Activated naive CD4-positive, alpha-beta T cell treated with anti-CD3 and anti-CD28 coated beads, Interleukin-2, amount 50 U/mL, for 72 hours (primary cell): ENCODE data around the gene ANO7. TPM values are rescaled to one million over a fixed set of nuclear protein-coding genes. Genes with fewer than 3 reads are reported as not detected.

ENCODE experiments used
- ATAC-seq, 2 donors: fragments of 150-1000 bp; cut with Tn5 transposase; 2 replicates each; pipeline ENCODE4 v1.10.0; 2021; ENCODE audit warnings: mild to moderate bottlenecking in 2 of 2, moderate library complexity in 2 of 2
- DNase-seq, 2 donors: peaks; one replicate each; pipeline ENCODE4 v3.0.0; 2021 to 2022; ENCODE audit warnings: low spot score in 2 of 2
- H3K27ac Mint-ChIP-seq, 2 donors: one replicate each; pipeline ENCODE4 v1.8.0; 2022; ENCODE audit warnings: mild to moderate bottlenecking in 2 of 2, mixed read lengths in 2 of 2
- H3K36me3 Mint-ChIP-seq, 2 donors: one replicate each; pipeline ENCODE4 v1.8.0; 2022; ENCODE audit warnings: mixed read lengths in 2 of 2
- H3K9me3 Mint-ChIP-seq, 2 donors: one replicate each; pipeline ENCODE4 v1.8.0; 2022; ENCODE audit warnings: mixed read lengths in 2 of 2
- total RNA-seq, 2 donors: library from RNA; stranded (reverse); gene quantifications; one replicate each; pipeline ENCODE4 v1.2.3, GENCODE V29; 2022

The ANO7 gene, protein sequence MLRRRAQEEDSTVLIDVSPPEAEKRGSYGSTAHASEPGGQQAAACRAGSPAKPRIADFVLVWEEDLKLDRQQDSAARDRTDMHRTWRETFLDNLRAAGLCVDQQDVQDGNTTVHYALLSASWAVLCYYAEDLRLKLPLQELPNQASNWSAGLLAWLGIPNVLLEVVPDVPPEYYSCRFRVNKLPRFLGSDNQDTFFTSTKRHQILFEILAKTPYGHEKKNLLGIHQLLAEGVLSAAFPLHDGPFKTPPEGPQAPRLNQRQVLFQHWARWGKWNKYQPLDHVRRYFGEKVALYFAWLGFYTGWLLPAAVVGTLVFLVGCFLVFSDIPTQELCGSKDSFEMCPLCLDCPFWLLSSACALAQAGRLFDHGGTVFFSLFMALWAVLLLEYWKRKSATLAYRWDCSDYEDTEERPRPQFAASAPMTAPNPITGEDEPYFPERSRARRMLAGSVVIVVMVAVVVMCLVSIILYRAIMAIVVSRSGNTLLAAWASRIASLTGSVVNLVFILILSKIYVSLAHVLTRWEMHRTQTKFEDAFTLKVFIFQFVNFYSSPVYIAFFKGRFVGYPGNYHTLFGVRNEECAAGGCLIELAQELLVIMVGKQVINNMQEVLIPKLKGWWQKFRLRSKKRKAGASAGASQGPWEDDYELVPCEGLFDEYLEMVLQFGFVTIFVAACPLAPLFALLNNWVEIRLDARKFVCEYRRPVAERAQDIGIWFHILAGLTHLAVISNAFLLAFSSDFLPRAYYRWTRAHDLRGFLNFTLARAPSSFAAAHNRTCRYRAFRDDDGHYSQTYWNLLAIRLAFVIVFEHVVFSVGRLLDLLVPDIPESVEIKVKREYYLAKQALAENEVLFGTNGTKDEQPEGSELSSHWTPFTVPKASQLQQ
- total RNA-seq: 1 to 10 TPM in 1 of 2 donors, under 1 TPM in 1; 0.27 to 5.3 TPM

GRCh38 chr2:241188361-241189092, at the start of gene ANO7:
ANO7 (plus strand) TSS chr2:241188677; CDS start chr2:241190064, 1,387 bp downstream.
- Mint-ChIP-seq H3K9me3 (no peaks in the 10 kb centered on the region), H3K36me3 (no peaks in the 10 kb centered on the region), H3K27ac (no peak within 1 kb of the TSS)
- DNase-seq (no peak), ATAC-seq (peak in 1 of 2 donors; percentile 29)

DNA sequence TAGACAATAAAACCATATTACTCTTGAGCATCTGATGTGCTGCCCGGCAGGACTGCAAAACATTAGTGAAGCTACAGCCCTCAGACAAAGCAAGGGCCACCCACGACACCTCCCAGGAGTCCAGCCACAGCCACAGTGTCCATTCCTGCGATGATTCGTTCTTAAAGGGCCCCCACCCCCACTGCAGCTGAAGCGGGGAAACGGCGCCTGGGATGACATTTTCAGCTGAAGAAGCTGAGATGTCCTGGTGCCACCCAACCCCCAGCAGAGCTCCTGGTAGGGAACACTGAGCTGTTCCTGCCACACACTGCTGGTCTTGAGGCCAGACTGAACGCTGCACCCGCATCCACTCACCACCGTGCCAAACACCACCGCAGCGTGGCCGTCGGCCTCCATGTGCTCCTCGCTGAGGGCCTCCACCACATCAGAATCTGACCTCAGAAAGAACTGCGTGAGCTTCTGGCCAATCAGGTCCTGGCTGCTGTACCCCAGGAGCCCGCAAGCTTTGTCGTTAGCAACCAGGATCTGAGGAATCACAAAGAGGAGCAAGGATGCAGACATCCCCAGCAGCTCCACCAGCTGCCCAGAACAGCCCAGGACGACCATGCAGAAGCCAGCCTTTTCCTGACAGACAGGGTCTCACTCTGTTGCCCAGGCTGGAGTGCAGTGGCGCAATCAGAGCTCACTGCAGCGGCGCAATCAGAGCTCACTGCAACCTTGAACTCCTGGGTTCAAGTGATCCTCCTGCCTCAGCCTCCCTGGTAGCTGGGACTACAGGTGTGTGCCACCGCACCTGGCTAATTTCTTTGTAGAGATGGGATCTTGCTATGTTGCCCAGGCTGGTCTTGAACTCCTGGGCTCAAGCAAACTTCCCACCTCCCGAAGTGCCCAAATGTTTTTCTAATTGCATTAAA, 48.7 kb upstream of the ANO7 start:
- DNase-seq (no peak), ATAC-seq (no peak)
- Mint-ChIP-seq H3K36me3 (peaks cover 7 to 10% of the 10 kb centered on the region in 2 donors), H3K9me3 (no peaks in the 10 kb centered on the region), H3K27ac (no peak overlapping the region)

GRCh38 chr2:241140445-241140840, 48.0 kb upstream of the ANO7 start:
- H3K27ac Mint-ChIP-seq: no peak overlapping the region
- DNase-seq: no peak
- peaks cover 7 to 10% of the 10 kb centered on the region in 2 donors for H3K36me3 Mint-ChIP-seq
- no peak for ATAC-seq
- H3K9me3 Mint-ChIP-seq: no peaks in the 10 kb centered on the region

GRCh38 chr2:241141214-241141770, 47.2 kb upstream of the ANO7 start:
- DNase-seq (no peak), ATAC-seq (no peak)
- peak overlapping the region in 1 of 2 donors; percentile 72 for H3K27ac Mint-ChIP-seq
- peaks cover 7 to 10% of the 10 kb centered on the region in 2 donors for H3K36me3 Mint-ChIP-seq
- no peaks in the 10 kb centered on the region for H3K9me3 Mint-ChIP-seq

- H3K9me3 Mint-ChIP-seq: no peaks in the 10 kb centered on the region
- peaks cover 7 to 10% of the 10 kb centered on the region in 2 donors for H3K36me3 Mint-ChIP-seq
- DNase-seq (no peak), ATAC-seq (no peak)
- H3K27ac Mint-ChIP-seq: peak overlapping the region in 1 of 2 donors; percentile 85
Measured at GRCh38 chr2:241142063-241142462, 46.4 kb upstream of the ANO7 start.

DNA sequence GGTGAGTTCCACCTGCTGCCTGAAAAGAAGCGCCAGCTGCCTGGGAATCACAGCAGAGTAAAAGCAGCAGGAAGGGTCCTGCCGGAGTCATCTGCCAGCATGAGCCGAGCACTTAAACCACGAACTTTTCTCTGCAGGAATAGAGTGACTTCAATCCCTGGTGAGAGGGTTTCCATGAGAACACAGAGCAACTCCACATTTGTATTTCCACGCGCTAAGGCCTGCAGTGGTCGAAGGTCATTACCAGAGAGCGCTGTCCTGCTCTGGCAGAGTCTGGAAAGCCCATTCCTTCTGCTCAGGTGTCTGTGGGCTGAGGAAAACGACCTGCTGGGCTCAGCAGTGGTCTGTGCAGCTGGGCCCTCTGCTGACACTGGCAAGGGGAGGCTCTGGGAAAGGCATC, 45.9 kb upstream of the ANO7 start:
- Mint-ChIP-seq H3K27ac (peak overlapping the region in 1 of 2 donors; percentile 53), H3K36me3 (peaks cover 7 to 10% of the 10 kb centered on the region in 2 donors), H3K9me3 (no peaks in the 10 kb centered on the region)
- no peak for DNase-seq
- ATAC-seq: no peak

- DNase-seq (no peak), ATAC-seq (no peak)
- H3K36me3 Mint-ChIP-seq: peaks cover 14 to 25% of the 10 kb centered on the region in 2 donors
- no peaks in the 10 kb centered on the region for H3K9me3 Mint-ChIP-seq
- H3K27ac Mint-ChIP-seq: no peak overlapping the region
Measured at GRCh38 chr2:241146286-241146685, 42.2 kb upstream of the ANO7 start.

GRCh38 chr2:241147336-241147735, 41.1 kb upstream of the ANO7 start:
- Mint-ChIP-seq H3K27ac (no peak overlapping the region), H3K9me3 (no peaks in the 10 kb centered on the region), H3K36me3 (peaks cover 14 to 21% of the 10 kb centered on the region in 2 donors)
- no peak for ATAC-seq
- DNase-seq: no peak

GRCh38 chr2:241148239-241148638, 40.2 kb upstream of the ANO7 start:
- ATAC-seq: no peak
- peak overlapping the region; percentile 82 to 84 for H3K27ac Mint-ChIP-seq
- no peaks in the 10 kb centered on the region for H3K9me3 Mint-ChIP-seq
- no peak for DNase-seq
- peaks cover 14 to 22% of the 10 kb centered on the region in 2 donors for H3K36me3 Mint-ChIP-seq

- DNase-seq (peak; percentile 92 to 94), ATAC-seq (peak; percentile 87 to 88)
- Mint-ChIP-seq H3K36me3 (peaks cover 14 to 28% of the 10 kb centered on the region in 2 donors), H3K27ac (peak within 1 kb of the TSS; percentile 91 to 95), H3K9me3 (no peaks in the 10 kb centered on the region)
Measured at GRCh38 chr2:241148891-241149674, 39.4 kb upstream of the ANO7 start, which contains the start of gene PASK. PASK (minus strand) TSS chr2:241149472; CDS start chr2:241143032, 6,440 bp downstream.

GRCh38 chr2:241149675-241149924, 38.9 kb upstream of the ANO7 start:
- DNase-seq: no peak
- Mint-ChIP-seq H3K27ac (peak overlapping the region; percentile 91 to 95), H3K9me3 (no peaks in the 10 kb centered on the region), H3K36me3 (peaks cover 14 to 28% of the 10 kb centered on the region in 2 donors)
- ATAC-seq: no peak

- Mint-ChIP-seq H3K27ac (peak within 1 kb of the TSS; percentile 91 to 95), H3K36me3 (peaks cover 14 to 28% of the 10 kb centered on the region in 2 donors), H3K9me3 (no peaks in the 10 kb centered on the region)
- ATAC-seq (peak; percentile 75 to 76), DNase-seq (peak; percentile 90 to 93)
Measured at GRCh38 chr2:241149925-241150659, 38.4 kb upstream of the ANO7 start, which contains the start of gene PPP1R7. PPP1R7 (plus strand) TSS chr2:241150467; CDS start chr2:241150496, 29 bp downstream.

DNA sequence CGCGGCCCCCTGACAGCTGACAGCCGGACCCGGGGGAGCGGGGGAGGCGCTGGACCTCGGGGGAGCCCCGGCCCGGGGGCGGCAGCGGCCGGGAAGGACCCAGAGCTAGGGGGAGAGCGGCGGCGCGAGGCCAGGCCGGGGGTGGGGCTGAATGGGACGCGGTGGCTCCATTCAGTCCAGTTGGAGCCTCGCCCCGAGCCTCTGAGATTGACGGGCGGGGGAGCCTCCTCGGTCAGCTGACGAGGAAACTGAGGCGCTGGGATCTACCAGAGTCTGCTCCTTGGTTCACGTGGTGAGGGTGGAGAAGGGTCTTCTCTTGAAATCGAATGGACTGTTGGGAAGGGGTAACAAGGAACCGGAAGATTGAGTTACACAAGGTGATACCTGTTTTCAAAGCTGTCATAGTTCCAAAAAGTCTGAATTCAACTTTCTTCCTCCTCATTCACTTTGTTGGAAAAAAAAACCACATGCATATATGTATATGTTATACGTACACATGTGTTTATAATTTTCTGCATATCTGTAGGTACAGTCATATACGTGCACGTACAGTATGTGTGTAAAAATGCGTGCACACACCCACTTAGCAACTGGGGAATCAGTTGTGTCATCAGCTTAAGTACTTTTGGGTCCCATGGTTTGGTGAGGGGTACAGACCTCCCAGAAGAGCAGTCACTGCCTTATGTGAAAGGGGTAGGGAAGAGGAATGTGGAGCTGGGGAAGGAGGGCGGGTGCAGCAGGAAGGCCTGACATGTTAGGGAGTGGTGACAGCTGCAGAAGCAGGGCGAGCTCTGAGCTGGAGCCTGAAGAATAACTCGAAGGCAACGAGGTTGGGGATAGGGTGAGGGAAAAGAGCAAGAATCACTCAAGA, 37.6 kb upstream of the ANO7 start:
- ATAC-seq (peak in 1 of 2 donors; percentile 26), DNase-seq (no peak)
- Mint-ChIP-seq H3K36me3 (peaks cover 14 to 28% of the 10 kb centered on the region in 2 donors), H3K9me3 (no peaks in the 10 kb centered on the region), H3K27ac (peak overlapping the region; percentile 91 to 93)
